Activated T-helper 1 cell treated with anti-CD3 and anti-CD28 coated beads, Interleukin-2, amount 50 U/mL, for 16 hours (primary cell): ENCODE data around the gene TNFRSF18.
"Not testable (repeated sequence)": the region's sequence is repeated elsewhere in the genome, so short reads cannot be mapped to it uniquely, and the experiment has no call there.

Experiments
- DNase-seq, 2 donors: peaks; one replicate each; pipeline ENCODE4 v3.0.0-alpha.2; 2020; ENCODE audit warnings: low read depth in 1 of 2, low spot score in 1 of 2

The TNFRSF18 gene

DNA sequence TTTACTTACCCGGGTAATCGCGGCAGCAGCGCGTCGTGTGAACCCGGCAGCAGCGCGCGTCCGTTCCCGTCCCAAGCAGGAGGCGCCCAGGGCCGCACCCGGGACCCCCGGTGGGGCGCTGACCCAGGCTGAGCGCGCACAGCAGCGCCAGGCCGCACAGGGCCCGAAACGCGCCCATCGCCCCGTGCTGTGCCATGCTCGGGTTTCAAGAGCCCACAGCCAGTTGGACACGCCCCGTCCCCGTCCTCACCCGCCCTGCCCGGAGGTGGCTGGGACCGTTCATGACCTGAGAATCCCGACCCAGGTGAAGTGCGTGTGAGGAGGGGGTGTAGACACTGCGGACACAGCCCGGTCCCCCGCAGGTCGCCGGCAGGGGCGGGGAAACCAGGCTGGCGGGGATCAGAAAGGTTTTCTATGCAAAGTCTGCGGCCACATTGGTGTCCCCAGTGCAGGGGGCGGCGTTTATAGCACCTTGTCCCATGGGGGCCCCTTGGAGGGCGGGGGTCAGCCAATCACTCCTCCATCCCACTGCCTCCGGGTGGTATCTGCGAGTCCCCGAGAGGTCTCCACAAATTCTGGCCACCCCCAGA, at the start of gene TNFRSF18:
Gene TNFRSF18 (minus strand): TSS at position 217 of the 590 bp plus-strand sequence. CDS start 21 bp downstream, at position 196.
- DNase-seq = no peak

GRCh38 chr1:1255611-1256010, 49.2 kb upstream of the TNFRSF18 start:
- no peak for DNase-seq

GRCh38 chr1:1255078-1255477, 48.7 kb upstream of the TNFRSF18 start:
- no peak for DNase-seq

DNA sequence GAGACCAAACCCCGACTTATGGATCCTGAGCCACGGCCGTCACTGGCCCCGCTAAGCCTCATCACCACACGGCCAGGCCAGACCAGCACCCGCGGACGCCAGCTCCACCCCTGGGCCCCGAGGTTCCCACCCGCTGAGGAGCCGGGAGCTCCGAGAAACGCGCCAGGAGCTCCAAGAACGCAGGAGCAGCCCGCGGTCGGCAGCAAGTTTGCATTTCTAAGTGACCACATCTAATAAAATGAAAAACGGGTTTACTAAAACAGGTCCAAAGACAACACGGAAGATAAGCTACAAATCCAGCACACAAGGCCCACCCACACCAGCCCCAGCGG, 48.2 kb upstream of the TNFRSF18 start:
- DNase-seq = no peak

DNA sequence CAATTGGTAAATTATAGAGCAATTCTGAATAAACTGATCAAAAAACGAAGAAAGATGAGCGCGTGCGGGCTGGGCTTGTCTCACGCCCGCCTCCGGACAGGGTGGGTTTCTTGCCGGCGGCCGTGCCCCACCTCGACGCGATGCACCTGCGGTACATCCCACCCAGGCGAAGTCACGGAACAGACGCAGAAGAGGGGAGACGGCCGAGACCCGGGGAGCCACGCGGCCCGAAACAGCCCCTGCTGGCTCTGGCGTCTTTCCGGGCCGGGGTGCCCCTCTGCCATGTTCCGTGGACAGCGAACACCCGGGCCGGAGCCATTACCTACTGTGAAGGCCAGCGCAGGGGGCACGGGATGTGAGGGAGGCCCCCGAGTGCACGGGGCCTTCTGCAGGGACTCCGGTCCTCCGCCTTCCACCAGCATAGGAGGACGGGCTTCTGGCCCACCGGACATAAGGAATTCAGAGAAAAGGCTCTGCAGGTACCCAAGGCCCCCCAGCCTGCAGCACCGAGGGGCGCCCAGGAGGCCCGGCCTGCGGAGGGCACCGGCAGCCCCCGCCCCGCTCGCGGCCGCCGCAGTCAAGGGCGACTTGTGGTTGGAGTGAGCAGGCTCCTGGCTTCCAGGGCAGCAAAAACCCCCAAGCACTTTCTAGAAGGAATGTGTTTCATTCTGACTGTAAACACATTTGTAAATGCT, 47.7 kb upstream of the TNFRSF18 start:
- DNase-seq = no peak

- DNase-seq = no peak
Observed at GRCh38 chr1:1253314-1253713, 46.9 kb upstream of the TNFRSF18 start.

DNA sequence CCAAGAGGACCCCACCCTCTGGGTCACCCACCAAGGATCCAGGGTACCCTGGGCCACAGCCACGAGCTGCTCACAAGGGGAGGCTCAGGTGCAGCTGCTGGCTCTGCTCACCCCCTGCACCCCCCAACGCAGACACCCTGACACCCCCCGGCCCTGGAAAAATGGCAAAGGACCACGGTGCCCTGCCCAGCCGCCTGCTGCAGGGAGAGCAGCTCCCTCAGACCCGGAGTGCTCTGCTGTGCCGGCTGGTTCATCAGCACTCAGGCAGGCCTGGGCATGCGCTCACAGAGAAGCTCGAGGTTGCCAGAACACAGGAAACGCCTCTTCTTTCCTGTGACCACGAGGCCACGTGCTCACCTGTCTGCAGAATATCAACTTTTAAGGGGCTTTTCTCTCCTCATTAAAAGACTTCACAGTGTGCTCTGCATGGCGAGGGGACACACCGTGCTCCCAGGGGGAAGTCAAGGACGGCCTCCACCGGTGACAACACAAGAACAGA, 44.4 kb upstream of the TNFRSF18 start:
- DNase-seq = peak; percentile 31 to 61

GRCh38 chr1:1248009-1248913, 41.9 kb upstream of the TNFRSF18 start:
- not testable (repeated sequence) for DNase-seq

- DNase-seq = no peak
Observed at GRCh38 chr1:1247341-1247913, 41.0 kb upstream of the TNFRSF18 start.

DNA sequence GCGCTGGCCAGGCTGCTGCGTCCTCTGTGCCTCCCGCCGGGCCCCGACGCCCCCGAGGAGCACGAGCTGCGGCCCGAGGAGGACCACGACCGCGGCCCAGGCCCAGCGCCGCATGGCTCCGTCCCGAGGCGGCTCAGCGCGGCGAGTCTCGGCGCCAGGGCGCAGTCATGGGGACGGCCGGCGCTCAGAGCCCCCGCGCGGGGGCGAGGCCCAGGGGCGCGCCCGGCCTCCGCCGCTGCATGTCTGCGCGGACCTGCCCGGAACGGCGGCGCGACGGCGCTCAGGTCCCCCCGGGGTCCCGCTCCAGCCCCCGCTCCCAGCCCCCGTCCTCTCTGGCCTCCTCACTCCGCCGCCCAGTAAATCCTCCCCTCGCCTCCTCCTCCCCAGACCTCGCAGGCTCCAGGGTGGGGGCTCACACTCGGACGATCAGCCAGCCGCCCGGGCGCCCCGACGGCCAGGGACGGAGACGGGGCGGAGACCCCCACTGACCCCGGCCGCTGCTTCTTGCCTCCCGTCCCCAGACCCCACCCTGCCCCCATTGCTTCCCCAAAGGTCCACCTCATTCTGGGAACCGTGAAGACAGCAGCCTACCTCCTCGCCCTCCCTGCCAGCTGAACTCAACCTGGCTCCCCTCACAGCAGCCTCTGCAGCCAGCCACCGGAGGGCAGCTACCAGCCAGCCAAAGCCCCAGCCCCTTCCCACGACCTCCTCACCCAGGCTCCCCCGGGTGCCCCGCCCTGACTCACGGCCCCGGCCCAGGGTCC, 40.4 kb upstream of the TNFRSF18 start, which contains the start of gene C1QTNF12:
Gene C1QTNF12 (minus strand): TSS at position 146 of the 764 bp plus-strand sequence. CDS start 32 bp downstream, at position 114.
- DNase-seq = no peak

GRCh38 chr1:1245817-1246576, 39.6 kb upstream of the TNFRSF18 start:
- no peak for DNase-seq

- no peak for DNase-seq
Observed at GRCh38 chr1:1245178-1245816, 38.9 kb upstream of the TNFRSF18 start.

DNA sequence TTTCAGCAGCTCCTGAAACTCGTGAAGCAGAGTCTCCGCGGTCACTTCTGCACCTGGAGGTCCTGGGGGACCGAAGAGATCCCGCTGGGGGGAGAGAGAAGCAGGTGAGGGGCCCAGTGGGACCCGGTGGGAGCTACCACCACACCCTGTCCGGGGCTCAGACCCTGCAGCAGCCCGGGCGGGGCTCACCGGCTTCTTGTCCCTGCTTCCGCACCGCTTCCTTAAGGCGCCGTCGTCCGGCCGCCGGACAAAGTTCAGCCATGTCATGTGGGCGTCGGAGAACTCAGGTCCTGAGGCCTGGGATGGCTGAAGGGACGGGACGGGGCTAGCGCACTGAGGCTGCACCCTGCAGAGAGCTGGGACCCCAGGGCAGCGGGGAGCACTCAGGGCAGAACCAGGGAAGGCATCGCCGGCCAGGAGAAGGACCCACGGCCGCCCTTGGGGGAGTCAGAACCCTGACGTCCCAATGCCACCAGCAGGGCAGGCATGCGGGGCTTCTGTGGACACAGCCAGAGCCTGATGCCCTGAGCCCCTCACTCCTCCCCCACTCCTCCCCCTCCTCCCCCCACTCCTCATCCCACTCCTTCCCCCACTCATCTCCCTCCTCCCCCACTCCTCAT, 37.9 kb upstream of the TNFRSF18 start:
- DNase-seq = no peak

GRCh38 chr1:1243807-1244191, 37.4 kb upstream of the TNFRSF18 start:
- DNase-seq = no peak

GRCh38 chr1:1243266-1243660, 36.9 kb upstream of the TNFRSF18 start:
- no peak for DNase-seq

DNA sequence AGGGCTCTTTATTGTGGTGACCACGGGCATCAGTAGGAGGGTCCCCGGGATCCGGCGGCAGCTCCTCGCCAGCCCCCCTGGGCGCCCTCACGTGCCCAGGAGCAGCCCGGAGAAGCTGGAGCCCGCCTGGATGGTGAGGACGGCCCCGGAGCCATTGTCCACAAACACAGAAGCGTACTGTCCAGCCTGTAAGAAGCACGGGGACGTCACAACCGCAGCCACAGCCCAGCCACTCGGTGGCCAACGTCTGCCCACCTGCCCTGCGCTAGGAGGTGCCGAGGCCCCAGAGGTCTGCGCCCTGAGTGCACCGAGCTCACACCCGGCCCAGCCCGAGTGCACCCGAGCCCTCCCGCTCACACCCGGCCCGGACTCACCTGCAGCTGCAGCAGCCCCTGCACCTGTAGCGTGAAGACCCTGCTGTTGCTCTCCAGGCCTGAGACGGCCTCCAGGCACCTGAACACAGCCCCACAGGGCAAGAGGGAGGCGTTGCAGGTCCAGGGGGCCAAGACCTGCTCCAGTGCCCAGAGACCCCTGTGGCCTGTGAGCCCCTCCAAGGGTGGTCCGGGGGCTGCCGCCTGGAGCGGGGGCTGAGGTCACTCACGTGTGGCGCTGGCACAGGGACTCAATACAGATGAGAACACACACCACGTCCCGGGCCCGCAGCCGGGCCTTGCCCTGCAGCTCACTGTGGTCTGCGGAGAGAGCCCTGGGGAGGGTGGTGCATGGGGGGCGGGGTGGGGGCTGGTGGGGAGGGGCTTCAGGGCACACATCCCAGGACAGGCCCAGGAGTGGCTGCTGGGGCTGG, 36.3 kb upstream of the TNFRSF18 start:
- no peak for DNase-seq

DNA sequence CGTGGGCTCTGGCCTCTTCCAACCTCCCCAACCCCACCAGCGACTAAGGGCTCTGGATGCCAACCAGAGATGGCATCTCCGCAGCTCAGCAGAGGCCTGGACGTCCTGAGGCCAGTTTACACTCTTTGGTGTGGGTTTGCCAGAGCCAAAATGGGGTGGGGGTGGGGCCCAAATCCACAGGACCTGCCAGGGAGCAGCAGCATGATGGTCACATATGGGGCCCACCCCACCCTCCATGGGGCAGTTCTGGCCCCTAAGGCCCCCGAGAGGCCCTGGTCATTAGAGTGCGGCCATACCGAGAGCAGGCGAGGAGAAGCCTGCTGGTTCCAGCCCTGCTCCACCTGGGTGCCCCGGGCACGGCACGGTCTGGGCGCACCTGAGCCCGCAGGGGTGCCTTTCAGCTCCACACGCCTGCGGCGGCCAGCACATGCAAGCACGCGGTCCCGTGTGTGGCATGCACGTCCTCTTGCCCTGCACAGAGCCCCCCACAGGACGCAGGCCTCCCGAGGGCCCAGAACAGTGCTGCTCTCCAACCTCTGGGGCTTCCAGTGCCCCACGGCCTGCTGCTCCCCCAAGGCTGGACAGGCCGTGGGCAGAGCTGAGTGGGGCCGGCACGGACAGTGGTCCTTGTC, 35.3 kb upstream of the TNFRSF18 start:
- DNase-seq = no peak
